HCT116 (cell line): ENCODE data around the gene DAPK1. TPM values are rescaled to one million over a fixed set of nuclear protein-coding genes. Genes with fewer than 3 reads are reported as not detected.

Source experiments
- ATAC-seq: fragments of 200-7000 bp; cut with Tn5 transposase; 2 replicates; pipeline ENCODE4 v1.9.1; 2020; ENCODE audit warnings: mild to moderate bottlenecking, moderate library complexity
- BruUV-seq: library from RNA; stranded (reverse); fragments of 400-500 nt; replicated peaks from 2 replicates; lab custom pipeline; 2021; lab: Mats Ljungman, UMichigan
- CTCF ChIA-PET: fragments of 300-600 bp; sonication (Branson Sonifier 250); formaldehyde crosslinking; loops from one replicate; lab custom pipeline; 2021; ENCODE audit warnings: antibody characterized with exemption; lab: Charles Lee
- POLR2A ChIA-PET: fragments of 300-600, 350-600 bp; sonication (Branson Sonifier 250); formaldehyde crosslinking; loops from one replicate; lab custom pipeline; 2021; ENCODE audit warnings: antibody characterized with exemption; lab: Charles Lee
- RAD21 ChIA-PET, 2 experiments: fragments of 300-600 bp; sonication (Branson Sonifier 250); formaldehyde crosslinking; loops; one replicate each; lab custom pipeline; 2023; ENCODE audit warnings: low total read pairs in 2 of 2; ENCODE audit not compliant: uncharacterized antibody in 2 of 2, unreplicated experiment in 2 of 2, low non-redundant PET in 1 of 2; lab: Charles Lee
- DNase-seq: peaks from one replicate; pipeline ENCODE4 v3.0.0-alpha.2; 2010; ENCODE audit warnings: low read depth, low spot score
- H2AFZ ChIP-seq: fragments of 200-600 bp; shearing (Covaris generic), sonication (generic); 2 replicates; pipeline ENCODE4 v1.6.1; 2017; ENCODE audit warnings: low read depth, mixed run types, mixed read lengths, antibody characterized with exemption, low read length; ENCODE audit not compliant: poor library complexity, severe bottlenecking
- H3K27ac ChIP-seq: 2 replicates; pipeline ENCODE4 v1.5.1; 2012; ENCODE audit warnings: low read depth, low read length
- H3K27me3 ChIP-seq: fragments of 200-600 bp; sonication (generic); 2 replicates; pipeline ENCODE4 v1.6.1; 2016; ENCODE audit warnings: mixed run types, low read length, mixed read lengths; ENCODE audit not compliant: insufficient read depth
- H3K36me3 ChIP-seq, 2 experiments: fragments of 200-500 bp in 1 of 2; fragments of 200-600 bp in 1 of 2; sonication (Bioruptor generic) in 1 of 2; sonication (generic) in 1 of 2; 2 replicates each; pipeline versions ENCODE4 v1.5.1 to v1.6.1; 2014 to 2016; ENCODE audit warnings: low read length in 2 of 2, inconsistent platforms in 1 of 2, mixed read lengths in 1 of 2, mixed run types in 1 of 2; ENCODE audit not compliant: insufficient read depth in 2 of 2, control insufficient read depth in 1 of 2
- H3K4me1 ChIP-seq, 2 experiments: fragments of 200-600 bp in 1 of 2; sonication (generic) in 1 of 2; 2 replicates each; pipeline versions ENCODE4 v1.5.1 to v1.6.1; 2012 to 2017; ENCODE audit warnings: low read length in 2 of 2, inconsistent platforms in 1 of 2, mild to moderate bottlenecking in 1 of 2, mixed read lengths in 1 of 2, mixed run types in 1 of 2, moderate library complexity in 1 of 2; ENCODE audit not compliant: insufficient read depth in 2 of 2, control insufficient read depth in 1 of 2
- H3K4me2 ChIP-seq: fragments of 200-600 bp; sonication (generic); 2 replicates; pipeline ENCODE4 v1.6.1; 2017; ENCODE audit warnings: mixed run types, low read length, mixed read lengths
- H3K4me3 ChIP-seq, 2 experiments: fragments of 200-600 bp in 1 of 2; sonication (generic) in 1 of 2; replicated peaks in 1 of 2; 2 replicates each; pipeline ENCODE4 v1.5.1; 2011 to 2016; ENCODE audit warnings: low read length in 2 of 2, control low read depth in 1 of 2, low read depth in 1 of 2, mild to moderate bottlenecking in 1 of 2, mixed read lengths in 1 of 2, mixed run types in 1 of 2
- H3K79me2 ChIP-seq: fragments of 200-600 bp; sonication (generic); 2 replicates; pipeline ENCODE4 v1.6.1; 2017; ENCODE audit warnings: mild to moderate bottlenecking, mixed run types, low read length, moderate library complexity, mixed read lengths; ENCODE audit not compliant: insufficient read depth
- H3K9ac ChIP-seq: fragments of 200-600 bp; sonication (generic); 2 replicates; pipeline ENCODE4 v1.6.1; 2016; ENCODE audit warnings: low read length, mixed read lengths
- H3K9me2 ChIP-seq: fragments of 200-600 bp; sonication (generic), shearing (Covaris generic); 2 replicates; pipeline ENCODE4 v1.6.1; 2017; ENCODE audit warnings: mixed run types, mild to moderate bottlenecking, moderate library complexity; ENCODE audit not compliant: insufficient read depth
- H3K9me3 ChIP-seq, 2 experiments: fragments of 200-500 bp in 1 of 2; fragments of 200-600 bp in 1 of 2; sonication (Bioruptor generic) in 1 of 2; sonication (generic) in 1 of 2; 2 replicates each; pipeline ENCODE4 v1.6.1; 2014 to 2017; ENCODE audit warnings: low read length in 2 of 2, mixed read lengths in 2 of 2, inconsistent platforms in 1 of 2, low read depth in 1 of 2, mild to moderate bottlenecking in 1 of 2, mixed run types in 1 of 2, moderate library complexity in 1 of 2; ENCODE audit not compliant: control insufficient read depth in 1 of 2, insufficient read depth in 1 of 2
- H4K20me1 ChIP-seq: fragments of 200-600 bp; sonication (generic), shearing (Covaris generic); 2 replicates; pipeline ENCODE4 v1.6.1; 2017; ENCODE audit warnings: mixed run types, mild to moderate bottlenecking, moderate library complexity; ENCODE audit not compliant: insufficient read depth
- ATF3 ChIP-seq: IDR thresholded peaks from 2 replicates; pipeline ENCODE4 v1.6.1; 2012
- CBX3 ChIP-seq: IDR thresholded peaks from 2 replicates; pipeline ENCODE4 v1.6.1; 2012; ENCODE audit warnings: low read depth
- EGR1 ChIP-seq: IDR thresholded peaks from 2 replicates; pipeline ENCODE4 v1.6.1; 2012; ENCODE audit warnings: low read depth
- EZH2 ChIP-seq: fragments of 200-600 bp; sonication (generic); IDR thresholded peaks from 2 replicates; pipeline ENCODE4 v1.6.1; 2017; ENCODE audit warnings: antibody characterized with exemption, mixed run types
- FOSL1 ChIP-seq: IDR thresholded peaks from 2 replicates; pipeline ENCODE4 v1.6.1; 2012; ENCODE audit warnings: low read depth
- REST ChIP-seq: IDR thresholded peaks from 2 replicates; pipeline ENCODE4 v1.6.1; 2012; ENCODE audit warnings: low read depth
- YY1 ChIP-seq: IDR thresholded peaks from 2 replicates; pipeline ENCODE4 v1.6.1; 2011; ENCODE audit warnings: low read length, low read depth, moderate library complexity, mild to moderate bottlenecking; ENCODE audit not compliant: insufficient replicate concordance; ENCODE audit errors: extremely low read depth
- ZFX ChIP-seq: fragments of 450-650 bp; IDR thresholded peaks from 2 replicates; pipeline ENCODE4 v1.6.1; 2017
- intact Hi-C: fragments of 100-400 bp; cut with micrococcal nuclease; formaldehyde crosslinking; loops from 2 replicates; pipeline ENCODE4 v1.10.0; 2022
- total RNA-seq: library from RNA; stranded (reverse); gene quantifications from one replicate; pipeline ENCODE4 v1.2.1, GENCODE V29; 2021; ENCODE audit not compliant: unreplicated experiment

The DAPK1 gene
- total RNA-seq, 1 experiment from 2014 or later: 5.6 TPM

- TF ChIP-seq REST (no peak), FOSL1 (no peak)
These were observed 80.1 kb downstream of the DAPK1 start (continued) for GRCh38 chr9:87577746-87578145.

- H3K4me1 ChIP-seq: no peaks in the 10 kb centered on the region
- H4K20me1 ChIP-seq: no peaks in the 10 kb centered on the region
- H3K4me3 ChIP-seq: no peak overlapping the region
- TF ChIP-seq EGR1 (no peak), ATF3 (no peak), YY1 (no peak), CBX3 (no peak), EZH2 (no peak), ZFX (no peak)
- intact Hi-C loops: no loop called here
- no peak overlapping the region for H3K9ac ChIP-seq
- CTCF ChIA-PET: no interaction called here
- no peaks in the 10 kb centered on the region for H3K27me3 ChIP-seq
- H2AFZ ChIP-seq: no peak overlapping the region
- H3K4me2 ChIP-seq: no peak overlapping the region
- H3K9me3 ChIP-seq: no peaks in the 10 kb centered on the region
- POLR2A ChIA-PET: no interaction called here
- H3K27ac ChIP-seq: no peak overlapping the region
- RAD21 ChIA-PET: interaction anchor here in 1 of 2 experiments (0.6 kb wide), 1 partner anchor 243 kb away, joined by 3 read pairs; no protein-coding TSS in a partner anchor
- no peaks in the 10 kb centered on the region for H3K9me2 ChIP-seq
- ATAC-seq (no peak), DNase-seq (no peak)
- no peaks in the 10 kb centered on the region for H3K36me3 ChIP-seq
- no peaks in the 10 kb centered on the region for H3K79me2 ChIP-seq
- BruUV-seq: no TSS peak
These were observed 81.0 kb downstream of the DAPK1 start for GRCh38 chr9:87578625-87579024.
